GM19240 (cell line): Measurements from ENCODE around the gene SCIMP.
A peak's percentile ranks its signal among the peaks of the same experiment; 100 is the strongest.
"Not testable (repeated sequence)": the region's sequence is repeated elsewhere in the genome, so short reads cannot be mapped to it uniquely, and the experiment has no call there.

Source experiments
- DNase-seq: peaks from one replicate; pipeline ENCODE4 v3.0.0; 2011; ENCODE audit warnings: low spot score; ENCODE audit not compliant: insufficient read length

The SCIMP gene

GRCh38 chr17:5234645-5235576, at the start of gene SCIMP:
SCIMP (minus strand) TSS chr17:5234860; CDS start chr17:5234755, 105 bp downstream.
- no peak for DNase-seq

- DNase-seq: no peak
These were observed 49.1 kb upstream of the SCIMP start for GRCh38 chr17:5283571-5284315.

GRCh38 chr17:5282642-5283217, 48.1 kb upstream of the SCIMP start:
- no peak for DNase-seq

- peak; percentile 79 for DNase-seq
These were observed 47.4 kb upstream of the SCIMP start, which contains the start of gene RABEP1 for GRCh38 chr17:5281814-5282641. RABEP1 (plus strand) TSS chr17:5282284; CDS start chr17:5282487, 203 bp downstream.

- no peak for DNase-seq
These were observed 37.7 kb upstream of the SCIMP start for GRCh38 chr17:5272322-5272721.

GRCh38 chr17:5269241-5269960, 34.7 kb upstream of the SCIMP start:
- no peak for DNase-seq

- DNase-seq: no peak
These were observed 30.2 kb upstream of the SCIMP start for GRCh38 chr17:5264893-5265292.

GRCh38 chr17:5263441-5263840, 28.8 kb upstream of the SCIMP start:
- DNase-seq: no peak

- no peak for DNase-seq
These were observed 27.8 kb upstream of the SCIMP start for GRCh38 chr17:5262416-5262991.

- DNase-seq: no peak
These were observed 25.9 kb upstream of the SCIMP start for GRCh38 chr17:5260542-5260941.

GRCh38 chr17:5257124-5257523, 22.5 kb upstream of the SCIMP start:
- DNase-seq: no peak

- DNase-seq: no peak
These were observed 20.4 kb upstream of the SCIMP start for GRCh38 chr17:5254903-5255521.

- DNase-seq: no peak
These were observed 19.8 kb upstream of the SCIMP start for GRCh38 chr17:5254414-5254813.

GRCh38 chr17:5249615-5250014, 15.0 kb upstream of the SCIMP start:
- DNase-seq: no peak

GRCh38 chr17:5248821-5249479, 14.3 kb upstream of the SCIMP start:
- DNase-seq: no peak

- no peak for DNase-seq
These were observed 13.0 kb upstream of the SCIMP start for GRCh38 chr17:5247621-5248020.

- no peak for DNase-seq
These were observed 7.4 kb upstream of the SCIMP start for GRCh38 chr17:5241861-5242671.

- not testable (repeated sequence) for DNase-seq
These were observed 5.1 kb upstream of the SCIMP start for GRCh38 chr17:5239769-5240168.
